C4-2B (cell line): Measurements from ENCODE around the gene RPUSD1.

ENCODE experiments used
- H3K27ac ChIP-seq: fragments of 450-650 bp; 2 replicates; pipeline ENCODE4 v1.5.1; 2017
- CTCF ChIP-seq: fragments of 450-650 bp; conservative IDR thresholded peaks from 2 replicates; pipeline ENCODE4 v1.5.1; 2017; ENCODE audit warnings: mild to moderate bottlenecking
- ZFX ChIP-seq: fragments of 450-650 bp; IDR thresholded peaks from 2 replicates; pipeline ENCODE4 v1.6.1; 2017

Gene RPUSD1

GRCh38 chr16:766820-767640 is 21.2 kb downstream of the RPUSD1 start:
- no peak for TF ChIP-seq CTCF
- TF ChIP-seq ZFX, result no peak
- H3K27ac ChIP-seq, result no peak overlapping the region

- H3K27ac ChIP-seq, result no peak overlapping the region
- no peak for TF ChIP-seq ZFX
- TF ChIP-seq CTCF, result no peak
These were observed 22.0 kb downstream of the RPUSD1 start for GRCh38 chr16:766008-766819.

- TF ChIP-seq ZFX, result no peak
- H3K27ac ChIP-seq, result no peak overlapping the region
These were observed 22.7 kb downstream of the RPUSD1 start for GRCh38 chr16:765488-765865.

- no peak for TF ChIP-seq ZFX
- TF ChIP-seq CTCF, result no peak
- no peak overlapping the region for H3K27ac ChIP-seq
These were observed 23.2 kb downstream of the RPUSD1 start for GRCh38 chr16:764848-765487.

GRCh38 chr16:764184-764750 is 23.9 kb downstream of the RPUSD1 start:
- TF ChIP-seq ZFX (no peak), CTCF (no peak)
- no peak overlapping the region for H3K27ac ChIP-seq

GRCh38 chr16:763369-764183 is 24.6 kb downstream of the RPUSD1 start:
- no peak for TF ChIP-seq ZFX
- TF ChIP-seq CTCF, result no peak
- no peak overlapping the region for H3K27ac ChIP-seq
